GM23248 (cell line): Measurements from ENCODE around the gene NOTCH3.

ENCODE experiments used
- EZH2 ChIP-seq: fragments of 200-600 bp; sonication (generic); IDR thresholded peaks from 2 replicates; pipeline ENCODE4 v1.6.1; 2018; ENCODE audit warnings: antibody characterized with exemption, mild to moderate bottlenecking; ENCODE audit not compliant: insufficient read depth, poor library complexity, severe bottlenecking
- EZH2phosphoT487 ChIP-seq: fragments of 200-600 bp; sonication (generic); IDR thresholded peaks from 2 replicates; pipeline ENCODE4 v1.6.1; 2018; ENCODE audit warnings: antibody characterized with exemption, moderate library complexity, mild to moderate bottlenecking, low read depth; ENCODE audit not compliant: insufficient read depth

DNA sequence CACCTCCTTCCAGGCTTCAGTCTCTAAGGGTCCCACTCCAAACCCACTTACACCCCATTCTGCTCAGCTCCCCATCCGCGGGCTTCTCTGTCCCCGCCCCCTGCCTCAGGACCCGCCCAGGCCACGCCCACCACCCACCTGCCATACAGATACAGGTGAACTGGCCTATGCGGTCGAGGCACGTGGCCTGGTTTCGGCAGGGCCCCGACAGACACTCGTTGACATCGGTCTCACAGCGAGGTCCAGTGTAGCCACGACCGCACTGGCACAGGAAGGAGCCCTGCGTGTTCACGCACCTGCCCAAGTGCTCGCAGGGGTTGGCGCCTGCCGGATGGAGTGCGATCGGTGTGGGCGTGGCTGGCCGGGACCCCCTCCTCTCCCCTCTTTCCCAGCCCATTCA, 11.9 kb downstream of the NOTCH3 start:
- TF ChIP-seq EZH2 (no peak), EZH2phosphoT487 (no peak)
